ENCODE data around the gene TBC1D14. TPM values are rescaled to one million over a fixed set of nuclear protein-coding genes. Genes with fewer than 3 reads are reported as not detected.
A peak's percentile ranks its signal among the peaks of the same experiment; 100 is the strongest.

The TBC1D14 gene
- total and polyA plus RNA-seq, 9 of the 15 experiments (the other 6 are each of a cell fraction or from before 2014, with no cell fraction given) = 2.1 to 59.6 (median 44.8) TPM

DNA sequence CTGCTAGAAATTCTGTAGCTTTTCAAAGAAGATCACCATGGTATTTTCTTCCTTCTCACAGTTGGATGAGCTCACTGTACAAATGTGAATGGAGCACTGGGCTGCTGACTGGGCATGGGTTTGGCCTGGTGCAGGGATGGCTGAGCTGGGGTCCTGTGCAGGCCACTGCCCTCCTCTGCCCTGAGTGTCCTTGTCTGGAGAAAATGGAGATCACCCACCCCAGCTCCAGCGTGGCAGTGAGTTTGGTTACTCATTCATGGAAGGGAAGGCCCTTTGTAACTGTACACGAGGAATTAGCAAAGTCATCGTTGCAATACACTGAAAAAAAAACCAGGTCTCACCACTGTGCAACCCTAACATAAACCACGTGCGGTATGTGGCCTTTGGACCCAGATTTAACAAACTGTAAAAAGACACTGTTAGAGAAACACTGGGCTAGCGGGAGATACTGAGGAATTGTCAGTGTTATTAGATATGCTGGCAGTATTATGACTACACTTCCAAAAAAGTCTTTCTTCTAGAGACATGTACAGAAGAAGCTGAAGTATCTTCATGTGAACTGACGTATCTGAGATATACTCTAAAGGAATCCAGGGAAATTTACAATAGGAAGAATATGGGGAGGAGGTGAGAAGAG is 16.1 kb upstream of the TBC1D14 start (continued):
- TF ChIP-seq, protein P1, sequence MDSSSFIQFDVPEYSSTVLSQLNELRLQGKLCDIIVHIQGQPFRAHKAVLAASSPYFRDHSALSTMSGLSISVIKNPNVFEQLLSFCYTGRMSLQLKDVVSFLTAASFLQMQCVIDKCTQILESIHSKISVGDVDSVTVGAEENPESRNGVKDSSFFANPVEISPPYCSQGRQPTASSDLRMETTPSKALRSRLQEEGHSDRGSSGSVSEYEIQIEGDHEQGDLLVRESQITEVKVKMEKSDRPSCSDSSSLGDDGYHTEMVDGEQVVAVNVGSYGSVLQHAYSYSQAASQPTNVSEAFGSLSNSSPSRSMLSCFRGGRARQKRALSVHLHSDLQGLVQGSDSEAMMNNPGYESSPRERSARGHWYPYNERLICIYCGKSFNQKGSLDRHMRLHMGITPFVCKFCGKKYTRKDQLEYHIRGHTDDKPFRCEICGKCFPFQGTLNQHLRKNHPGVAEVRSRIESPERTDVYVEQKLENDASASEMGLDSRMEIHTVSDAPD (CRISPR knock-in tag; IDR thresholded peaks at IDR 0.05) = peak; percentile 74; the same call in 1 of the 2 replicates
- TF ChIP-seq MTA3 (IDR thresholded peaks at IDR 0.05; ENCODE audit: borderline replicate concordance) (peak; percentile 39; the same call in 1 of the 2 replicates), ZNF57 (CRISPR knock-in tag; IDR thresholded peaks at IDR 0.05) (no peak), DPF2 (IDR thresholded peaks at IDR 0.05) (peak; percentile 71)

DNA sequence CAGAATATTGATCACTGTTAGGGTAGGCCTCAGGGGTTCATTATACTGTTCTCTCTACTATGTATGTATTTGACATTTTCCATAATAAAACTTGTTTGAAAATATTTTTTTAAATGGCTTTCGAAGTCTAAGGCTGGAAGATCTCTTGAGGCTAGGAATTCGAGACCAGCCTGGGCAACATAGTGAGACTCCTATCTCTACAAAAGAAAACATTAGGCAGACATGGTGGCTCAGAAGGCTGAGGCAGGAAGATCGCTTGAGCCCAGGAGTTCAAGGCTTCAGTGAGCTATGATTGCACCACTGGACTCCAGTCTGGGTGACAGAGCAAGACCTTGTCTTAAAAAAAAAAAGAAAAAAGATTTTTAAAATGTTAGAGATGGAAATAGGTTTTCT is 15.5 kb upstream of the TBC1D14 start:
- BruUV-seq (replicated peaks) = no TSS peak
- 78% methylated on average over 3 of the region's 3 CpGs for WGBS (ENCODE audit: insufficient coverage, low coverage, missing lambda C conversion rate)
- in situ Hi-C loops (cut with MboI) (no loop called here), intact Hi-C loops (cut with micrococcal nuclease) (loop anchor here (5.0 kb wide), 2 partner anchors 173 to 188 kb away; partner anchors contain the start of gene GRPEL1)
- peak overlapping the region in 1 of 2 experiments; percentile 61; a peak in 2 of 4 replicates for H3K9ac ChIP-seq (ENCODE audit: insufficient read depth in 1 of 2, low read depth in 2 of 2, low read length in 2 of 2)
- no peaks in the 10 kb centered on the region for H3K27me3 ChIP-seq (ENCODE audit: control insufficient read depth in 2 of 2, insufficient read depth in 2 of 2, low read length in 2 of 2)
- POLR2A ChIA-PET = interaction anchor here (1.2 to 3.8 kb wide), 3 partner anchors 12 to 166 kb away, joined by 3 to 20 read pairs (median 4); partner anchors contain the start of gene TBC1D14
- peaks cover 30 to 44% of the 10 kb centered on the region in 2 experiments for H3K4me1 ChIP-seq (replicated peaks in 1 of 2; ENCODE audit: control insufficient read depth in 2 of 2, insufficient read depth in 2 of 2, low read length in 2 of 2)
- no peaks in the 10 kb centered on the region for H4K20me1 ChIP-seq (replicated peaks; ENCODE audit: control insufficient read depth, insufficient read depth, low read length)
- H2AFZ ChIP-seq (ENCODE audit: low read depth, low read length) = peak overlapping the region; percentile 91
- ATAC-seq (no peak), FAIRE-seq (no peak), DNase-seq (ENCODE audit: extremely low read depth in 1 of 4, low spot score in 3 of 4) (no peak)
- no peak overlapping the region for H3K4me2 ChIP-seq (ENCODE audit: insufficient read depth, low read length)
- peak overlapping the region; percentile 80 for H3K27ac ChIP-seq (ENCODE audit: extremely low read depth, low read depth, low read length)
- no peaks in the 10 kb centered on the region for H3K36me3 ChIP-seq (ENCODE audit: control insufficient read depth, insufficient read depth, low read length)
- H3K9me1 ChIP-seq (ENCODE audit: control insufficient read depth, insufficient read depth, low read length) = no peaks in the 10 kb centered on the region
- H3K4me3 ChIP-seq = no peak overlapping the region
- peaks cover 8% of the 10 kb centered on the region for H3K9me3 ChIP-seq (replicated peaks; ENCODE audit: control insufficient read depth, insufficient read depth, low read depth, low read length)
- CTCF ChIA-PET (ENCODE audit: low intra/inter-chr PET ratio) = interaction anchor here (0.6 kb wide), 1 partner anchor 16 kb away, joined by 3 read pairs; no protein-coding TSS in a partner anchor
- no peaks in the 10 kb centered on the region for H3K79me2 ChIP-seq (ENCODE audit: control insufficient read depth, insufficient read depth, low read length)
- TF ChIP-seq SPI1 (IDR thresholded peaks at IDR 0.05; ENCODE audit: borderline replicate concordance, low read depth, low read length) (no peak), NR2C1 (IDR thresholded peaks at IDR 0.05) (no peak), NR2C1 (tag; IDR thresholded peaks at IDR 0.05) (no peak), MEIS2 (IDR thresholded peaks at IDR 0.05; ENCODE audit: partially characterized antibody) (no peak), PPARD (CRISPR knock-in tag; IDR thresholded peaks at IDR 0.05) (no peak), ZBTB11 (CRISPR knock-in tag; IDR thresholded peaks at IDR 0.05) (no peak)
- TF ChIP-seq, protein P2, sequence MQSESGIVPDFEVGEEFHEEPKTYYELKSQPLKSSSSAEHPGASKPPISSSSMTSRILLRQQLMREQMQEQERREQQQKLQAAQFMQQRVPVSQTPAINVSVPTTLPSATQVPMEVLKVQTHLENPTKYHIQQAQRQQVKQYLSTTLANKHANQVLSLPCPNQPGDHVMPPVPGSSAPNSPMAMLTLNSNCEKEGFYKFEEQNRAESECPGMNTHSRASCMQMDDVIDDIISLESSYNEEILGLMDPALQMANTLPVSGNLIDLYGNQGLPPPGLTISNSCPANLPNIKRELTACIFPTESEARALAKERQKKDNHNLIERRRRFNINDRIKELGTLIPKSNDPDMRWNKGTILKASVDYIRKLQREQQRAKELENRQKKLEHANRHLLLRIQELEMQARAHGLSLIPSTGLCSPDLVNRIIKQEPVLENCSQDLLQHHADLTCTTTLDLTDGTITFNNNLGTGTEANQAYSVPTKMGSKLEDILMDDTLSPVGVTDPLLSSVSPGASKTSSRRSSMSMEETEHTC (IDR thresholded peaks at IDR 0.05) = no peak

All from K562 (cell line).